Daoy (cell line): ENCODE data around the gene RER1. TPM values are rescaled to one million over a fixed set of nuclear protein-coding genes. Genes with fewer than 3 reads are reported as not detected.

ENCODE experiments used
- DNase-seq: peaks from one replicate; pipeline ENCODE4 v3.0.0-alpha.2; 2015; ENCODE audit warnings: low read depth
- total RNA-seq: library from RNA; depleted of rRNA; stranded (reverse); fragments of >200 nt; shearing (Covaris generic); gene quantifications from 2 replicates; pipeline ENCODE4 v1.2.3, GENCODE V29; 2014

The RER1 gene
- total RNA-seq, 1 experiment from 2014 or later: 140 TPM

- DNase-seq: no peak
Observed at GRCh38 chr1:2353551-2354438, 37.8 kb upstream of the RER1 start.

- no peak for DNase-seq
Observed at GRCh38 chr1:2354511-2355372, 36.9 kb upstream of the RER1 start.

GRCh38 chr1:2355373-2356261, 36.0 kb upstream of the RER1 start:
- no peak for DNase-seq

- DNase-seq: no peak
Observed at GRCh38 chr1:2356401-2356800, 35.2 kb upstream of the RER1 start.

GRCh38 chr1:2356911-2357845, 34.5 kb upstream of the RER1 start:
- no peak for DNase-seq

- no peak for DNase-seq
Observed at GRCh38 chr1:2358072-2358471, 33.6 kb upstream of the RER1 start.

- no peak for DNase-seq
Observed at GRCh38 chr1:2358651-2359640, 32.7 kb upstream of the RER1 start.

GRCh38 chr1:2360588-2361364, 30.9 kb upstream of the RER1 start:
- DNase-seq: no peak

- no peak for DNase-seq
Observed at GRCh38 chr1:2363847-2364513, 27.7 kb upstream of the RER1 start.

GRCh38 chr1:2368053-2368744, 23.4 kb upstream of the RER1 start:
- no peak for DNase-seq

GRCh38 chr1:2372551-2373490, 18.8 kb upstream of the RER1 start:
- no peak for DNase-seq

- no peak for DNase-seq
Observed at GRCh38 chr1:2373551-2374251, 17.9 kb upstream of the RER1 start.

GRCh38 chr1:2374252-2375155, 17.1 kb upstream of the RER1 start:
- no peak for DNase-seq

GRCh38 chr1:2375246-2375922, 16.3 kb upstream of the RER1 start:
- DNase-seq: no peak
